GM21619 (cell line): ENCODE data around the gene MDFIC.
A peak's percentile ranks its signal among the peaks of the same experiment; 100 is the strongest.

Source experiments
- ATAC-seq: cut with Tn5 transposase; IDR thresholded peaks from one replicate; pipeline ENCODE4 v1.9.1; 2021; ENCODE audit not compliant: unreplicated experiment

MDFIC gene

GRCh38 chr7:114988755-114989375 is 67.0 kb downstream of the MDFIC start:
- no peak for ATAC-seq

- ATAC-seq: no peak
Observed at GRCh38 chr7:114989531-114989930, 67.6 kb downstream of the MDFIC start.

GRCh38 chr7:114997487-114998404 is 75.9 kb downstream of the MDFIC start:
- no peak for ATAC-seq

GRCh38 chr7:115004121-115004520 is 82.2 kb downstream of the MDFIC start:
- ATAC-seq: no peak

- ATAC-seq: no peak
Observed at GRCh38 chr7:115005251-115005650, 83.4 kb downstream of the MDFIC start.

- no peak for ATAC-seq
Observed at GRCh38 chr7:115005953-115006352, 84.1 kb downstream of the MDFIC start.

GRCh38 chr7:115007751-115008150 is 85.9 kb downstream of the MDFIC start:
- ATAC-seq: no peak

GRCh38 chr7:115008465-115009114 is 86.7 kb downstream of the MDFIC start:
- peak; percentile 49 for ATAC-seq

- ATAC-seq: peak; percentile 74
Observed at GRCh38 chr7:115009139-115009538, 87.2 kb downstream of the MDFIC start.

- ATAC-seq: no peak
Observed at GRCh38 chr7:115009736-115010440, 88.0 kb downstream of the MDFIC start.

- no peak for ATAC-seq
Observed at GRCh38 chr7:115010441-115010820, 88.5 kb downstream of the MDFIC start.

- ATAC-seq: no peak
Observed at GRCh38 chr7:115013886-115014285, 92.0 kb downstream of the MDFIC start.

- no peak for ATAC-seq
Observed at GRCh38 chr7:115014794-115015193, 92.9 kb downstream of the MDFIC start.

GRCh38 chr7:115015619-115016018 is 93.7 kb downstream of the MDFIC start:
- no peak for ATAC-seq

GRCh38 chr7:115019882-115020605 is 98.2 kb downstream of the MDFIC start:
- ATAC-seq: no peak

GRCh38 chr7:115023219-115023618 is 101.3 kb downstream of the MDFIC start:
- no peak for ATAC-seq

- no peak for ATAC-seq
Observed at GRCh38 chr7:115024276-115024675, 102.4 kb downstream of the MDFIC start.

GRCh38 chr7:115032715-115033703 is 111.1 kb downstream of the MDFIC start:
- no peak for ATAC-seq

- ATAC-seq: no peak
Observed at GRCh38 chr7:115033917-115034459, 112.1 kb downstream of the MDFIC start.
